NOMO-1 treated with DMSO at 0.1 percent for 48 hours (cell line): ENCODE data around the gene PDS5A.
"Not testable (repeated sequence)": the region's sequence is repeated elsewhere in the genome, so short reads cannot be mapped to it uniquely, and the experiment has no call there.

Source experiments
- DNase-seq: peaks from one replicate; lab custom pipeline; 2025; ENCODE audit not compliant: unreplicated experiment; lab: John Stamatoyannopoulos, UW

The PDS5A gene

DNA sequence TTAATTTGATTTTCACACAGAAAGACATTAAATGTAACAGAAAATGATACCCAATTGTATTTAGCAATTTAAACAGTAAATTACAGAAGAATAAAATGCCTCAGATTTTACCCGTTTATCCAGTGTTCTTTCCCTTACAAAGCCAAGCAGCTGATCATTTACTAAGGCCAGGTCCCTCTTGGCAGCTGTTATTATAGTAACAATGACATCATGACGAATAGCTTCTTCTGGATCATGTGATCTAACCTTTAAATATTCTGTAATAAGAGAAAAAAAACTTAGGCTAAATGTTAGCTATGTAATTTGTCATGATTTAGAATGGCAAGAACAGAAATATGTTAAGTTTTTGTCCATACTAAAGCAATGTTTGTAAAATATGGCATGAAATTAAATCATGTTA, 69.4 kb downstream of the PDS5A start:
- DNase-seq = no peak

DNA sequence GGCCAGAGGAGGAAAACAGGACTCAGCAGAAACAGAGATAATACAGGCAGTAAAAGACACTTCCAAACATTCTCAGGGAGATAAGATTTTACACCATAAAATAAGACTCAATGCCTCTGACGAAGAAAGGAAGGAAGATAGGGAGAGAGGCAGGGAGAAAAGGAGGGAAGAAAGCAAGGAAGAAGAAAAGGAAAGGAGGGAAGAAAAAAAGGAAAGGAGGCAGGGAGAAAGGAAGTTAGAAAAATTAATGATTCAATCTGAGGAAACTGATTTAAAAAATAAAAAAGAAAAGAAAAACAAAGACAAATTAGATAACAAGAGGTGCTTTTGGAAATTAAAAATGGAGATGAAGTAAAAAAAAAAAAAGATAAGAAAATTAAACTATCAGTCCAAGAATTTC, 72.1 kb downstream of the PDS5A start:
- DNase-seq = no peak

DNA sequence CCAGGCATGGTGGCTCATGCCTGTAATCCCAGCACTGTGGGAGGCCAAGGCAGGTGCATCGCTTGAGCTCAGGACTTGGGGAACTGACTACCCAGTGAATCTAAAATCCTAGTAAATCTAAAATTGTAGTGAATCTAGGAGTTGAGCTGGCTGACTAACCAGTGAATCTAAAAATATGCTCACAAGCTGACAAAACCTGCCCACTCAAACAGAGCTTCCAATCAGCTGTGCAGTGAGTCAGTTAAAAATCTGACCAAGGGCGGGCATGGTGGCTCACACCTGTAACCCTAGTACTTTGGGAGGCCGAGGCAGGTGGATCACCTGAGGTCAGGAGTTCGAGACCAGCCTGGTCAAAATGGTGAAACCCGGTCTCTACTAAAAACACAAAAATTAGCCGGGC, 72.7 kb downstream of the PDS5A start:
- DNase-seq = not testable (repeated sequence)

DNA sequence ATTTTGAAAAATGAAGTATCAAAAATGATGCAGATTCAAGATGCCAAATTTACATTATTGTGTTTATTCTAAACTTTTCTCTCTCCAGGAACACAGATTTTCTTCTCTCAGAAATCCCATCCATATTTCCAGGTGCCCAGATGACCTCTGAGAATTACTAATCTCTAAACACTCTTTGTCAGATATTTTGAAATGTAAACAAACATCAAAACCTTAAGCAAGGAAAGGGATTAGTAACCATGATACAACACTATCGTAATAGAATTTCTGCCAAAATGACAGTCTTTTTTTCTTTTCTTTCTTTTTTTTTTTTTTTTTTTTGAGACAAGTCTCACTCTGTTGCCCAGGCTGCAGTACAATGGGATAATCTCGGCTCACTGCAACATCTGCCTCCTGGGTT, 76.7 kb downstream of the PDS5A start:
- no peak for DNase-seq

DNA sequence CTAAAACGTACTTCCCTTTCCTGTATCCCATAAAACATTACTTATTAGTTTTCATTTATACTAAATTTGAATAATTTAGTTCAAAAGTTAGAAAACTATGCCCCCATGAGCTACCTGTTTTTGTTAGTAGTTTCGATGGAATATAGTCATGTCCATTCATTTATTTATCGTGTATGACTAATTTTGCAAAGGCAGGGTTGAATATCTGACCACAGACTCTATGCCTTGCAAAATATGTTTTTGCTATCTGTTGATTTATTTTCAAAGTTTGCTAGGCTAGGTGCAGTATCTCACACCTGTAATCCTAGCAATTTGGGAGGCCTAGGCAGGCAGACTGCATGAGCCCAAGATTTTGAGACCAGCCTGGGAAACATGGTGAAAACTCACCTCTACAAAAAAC, 78.4 kb downstream of the PDS5A start:
- DNase-seq = no peak

DNA sequence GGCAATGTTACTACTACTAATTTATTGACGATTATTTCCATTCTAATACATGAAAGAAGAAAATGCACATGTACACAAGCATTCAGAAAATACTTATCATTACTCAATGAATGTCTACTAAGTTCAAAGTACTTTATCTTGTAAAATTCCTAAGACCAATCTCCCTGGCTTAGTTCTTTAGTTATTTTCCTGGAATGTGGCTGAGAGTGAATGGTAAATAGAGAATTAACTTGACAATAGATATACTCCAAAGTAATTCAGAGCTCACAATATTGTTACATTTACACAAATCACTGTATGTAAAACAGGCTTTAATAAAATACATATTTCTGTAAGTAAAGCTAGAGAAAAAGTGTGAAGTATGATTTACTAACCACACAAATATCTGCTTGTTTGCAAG, 79.7 kb downstream of the PDS5A start:
- no peak for DNase-seq

DNA sequence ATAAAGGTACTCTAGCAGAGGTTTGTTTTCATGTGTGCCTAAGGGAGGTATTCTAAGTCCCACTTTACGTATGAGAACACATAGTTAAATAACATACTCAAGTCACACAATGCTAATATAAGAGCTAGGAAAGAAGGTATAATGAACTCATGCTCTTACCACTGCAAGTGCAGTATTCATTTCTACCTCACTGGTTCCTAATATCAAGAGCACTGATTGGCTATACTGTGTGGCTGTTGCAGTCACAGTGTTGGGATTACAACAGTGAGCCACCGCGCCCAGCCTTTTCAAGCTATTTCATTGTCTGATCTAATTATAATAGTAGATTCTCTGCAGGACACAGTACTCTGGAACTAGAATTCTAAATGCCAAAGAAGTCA, 84.0 kb downstream of the PDS5A start:
- DNase-seq = no peak

DNA sequence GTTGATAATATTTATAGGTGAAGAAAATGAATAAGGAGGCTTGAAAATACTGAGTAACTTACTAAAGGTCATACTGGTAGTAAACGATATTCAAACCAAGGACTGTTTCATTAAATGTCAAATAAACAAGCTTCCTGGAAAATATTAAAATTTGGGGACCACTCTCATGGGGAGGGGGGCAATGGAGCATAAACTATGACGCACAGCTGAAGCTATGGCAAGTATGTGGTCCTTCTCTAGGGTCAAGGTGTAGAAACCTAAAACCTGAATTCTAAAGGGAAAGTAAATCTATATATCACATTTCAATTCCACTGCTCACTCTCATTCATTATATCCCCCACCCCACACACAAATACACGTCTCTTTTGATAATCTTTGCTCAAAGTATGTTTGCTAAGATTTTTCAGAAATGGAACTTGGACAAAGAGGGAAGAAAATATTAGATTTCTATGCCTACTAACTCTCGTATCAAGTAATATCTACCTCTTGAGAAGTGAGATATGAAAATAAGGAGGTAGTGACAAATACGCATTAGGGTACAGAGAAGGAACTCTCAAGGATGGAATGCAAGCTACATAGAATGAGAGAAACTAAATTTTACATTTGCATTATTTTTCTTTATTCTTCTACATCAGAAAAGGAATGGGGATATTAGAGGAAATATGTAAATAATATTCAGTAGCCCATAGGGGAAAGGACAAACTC, 84.6 kb downstream of the PDS5A start:
- DNase-seq = no peak

DNA sequence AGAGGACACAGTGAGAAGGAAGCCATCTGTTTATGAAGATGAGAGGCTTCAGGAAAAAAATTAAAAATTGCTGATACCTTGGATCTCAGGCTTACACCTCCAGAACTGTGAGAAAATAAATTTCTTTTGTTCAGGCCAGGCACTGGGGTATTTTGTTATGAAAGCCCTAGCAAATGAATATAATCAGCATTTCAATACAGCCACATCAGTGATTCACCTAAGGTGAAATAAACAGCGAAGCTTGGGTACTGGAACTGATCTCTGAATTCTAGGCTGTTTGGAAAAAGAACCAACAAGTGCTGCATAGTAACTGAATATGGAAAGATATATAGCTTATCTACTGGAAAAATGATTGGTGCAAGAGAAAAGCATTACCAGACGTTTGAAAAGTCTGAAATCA, 88.5 kb downstream of the PDS5A start:
- DNase-seq = no peak

DNA sequence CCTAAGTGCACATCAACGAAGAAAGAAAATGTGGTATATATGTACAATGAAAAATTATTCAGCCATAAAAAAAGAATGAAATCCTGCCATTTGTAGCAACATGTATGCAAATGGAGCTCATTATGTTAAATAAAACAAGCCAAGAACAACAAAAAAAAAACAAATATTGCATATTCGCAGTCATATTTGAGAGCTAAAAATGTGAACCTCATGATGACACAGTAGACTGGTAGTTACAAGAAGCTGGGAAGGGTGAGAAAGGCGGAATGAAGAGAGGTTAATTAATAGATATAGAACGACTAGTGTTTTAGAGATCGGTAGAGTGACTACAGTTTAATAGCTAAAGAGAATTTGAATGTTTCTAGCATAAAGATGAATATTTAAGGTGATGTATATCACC, 89.2 kb downstream of the PDS5A start:
- DNase-seq = no peak

DNA sequence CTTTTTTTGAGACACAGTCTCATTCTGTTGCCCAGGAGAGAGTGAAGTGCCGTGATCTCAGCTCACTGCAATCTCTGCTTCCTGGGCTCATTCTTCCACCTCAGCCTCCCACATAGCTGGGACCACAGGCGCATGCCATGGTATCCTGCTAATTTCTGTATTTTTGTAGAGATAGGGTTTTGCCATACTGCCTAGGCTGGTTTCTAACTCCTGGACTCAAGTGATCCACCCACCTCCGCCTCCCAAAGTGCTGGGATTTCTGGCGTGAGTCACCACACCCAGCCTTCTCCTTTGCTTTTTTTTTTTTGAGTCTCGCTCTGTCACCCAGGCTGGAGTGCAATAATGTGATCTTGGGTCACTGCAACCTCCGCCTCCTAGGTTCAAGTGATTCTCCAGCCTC, 94.1 kb downstream of the PDS5A start:
- no peak for DNase-seq

DNA sequence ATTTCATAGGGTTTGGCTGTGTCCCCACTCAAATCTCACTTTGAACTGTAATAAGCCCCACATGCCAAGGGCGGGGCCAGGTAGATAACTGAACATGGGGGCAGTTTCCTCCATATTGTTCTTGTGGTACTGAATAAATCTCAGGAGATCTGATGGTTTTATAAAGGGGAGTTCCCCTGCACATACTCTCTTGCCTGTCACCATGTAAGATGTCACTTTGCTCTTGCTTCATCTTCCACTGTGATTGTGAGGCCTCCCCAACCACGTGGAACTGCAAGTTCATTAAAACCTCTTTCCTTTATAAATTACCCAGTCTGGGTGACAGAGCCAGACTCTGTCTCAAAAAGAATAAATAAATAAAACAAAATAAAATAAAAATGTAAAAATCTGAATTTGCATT, 95.9 kb downstream of the PDS5A start:
- no peak for DNase-seq

DNA sequence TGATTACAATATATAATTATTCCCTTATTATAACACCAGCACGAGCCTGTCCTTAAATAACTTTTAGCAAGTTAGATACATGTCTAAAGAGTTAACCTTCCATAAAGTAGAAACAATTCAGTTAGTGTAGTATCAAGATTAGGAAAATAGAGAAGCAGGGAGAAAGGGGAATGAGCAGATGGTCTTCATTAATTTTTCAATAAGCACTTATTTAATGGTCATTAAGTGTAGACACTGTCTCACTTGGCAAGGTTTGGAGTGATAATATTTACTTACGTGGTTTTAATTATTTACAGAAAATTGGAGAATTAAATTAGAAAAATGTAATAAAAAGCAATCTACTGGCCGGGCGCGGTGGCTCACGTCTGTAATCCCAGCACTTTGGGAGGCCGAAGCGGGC, 99.7 kb downstream of the PDS5A start:
- no peak for DNase-seq

DNA sequence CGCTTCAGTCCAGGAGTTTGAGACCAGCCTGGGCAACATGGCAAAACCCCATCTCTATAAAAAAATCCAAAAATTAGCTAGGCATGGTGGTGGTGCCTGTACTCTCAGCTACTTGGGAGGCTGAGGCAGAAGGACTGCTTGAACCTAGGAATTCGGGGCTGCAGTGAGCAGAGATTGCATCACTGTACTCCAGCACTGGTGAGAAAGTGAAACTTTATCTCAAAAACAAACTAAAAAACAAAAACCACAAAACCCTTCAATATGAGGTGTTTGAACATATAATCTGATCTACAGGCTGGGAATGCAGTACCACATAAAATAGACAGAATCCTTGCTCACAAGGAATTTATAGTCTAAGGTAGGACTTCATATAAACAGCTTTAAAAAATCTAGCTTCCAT, 103.9 kb downstream of the PDS5A start:
- no peak for DNase-seq

DNA sequence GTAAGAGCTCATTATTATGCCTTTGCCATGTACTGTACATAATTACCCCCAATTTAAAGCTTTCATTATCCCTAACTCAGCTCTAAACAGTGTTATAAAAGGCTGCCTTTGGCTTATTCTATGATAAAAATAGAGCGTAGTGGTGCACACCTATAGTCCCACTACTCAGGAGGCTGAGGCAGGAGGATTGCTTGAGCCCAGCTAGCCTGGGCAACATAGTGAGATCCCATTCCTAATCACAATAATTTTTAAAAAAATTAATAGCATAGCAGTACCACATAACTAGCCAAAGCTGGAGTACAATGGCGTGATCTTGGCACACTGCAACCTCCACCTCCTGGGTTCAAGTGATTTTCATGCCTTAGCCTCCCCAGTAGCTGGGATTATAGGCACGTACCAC, 112.4 kb downstream of the PDS5A start:
- DNase-seq = no peak

DNA sequence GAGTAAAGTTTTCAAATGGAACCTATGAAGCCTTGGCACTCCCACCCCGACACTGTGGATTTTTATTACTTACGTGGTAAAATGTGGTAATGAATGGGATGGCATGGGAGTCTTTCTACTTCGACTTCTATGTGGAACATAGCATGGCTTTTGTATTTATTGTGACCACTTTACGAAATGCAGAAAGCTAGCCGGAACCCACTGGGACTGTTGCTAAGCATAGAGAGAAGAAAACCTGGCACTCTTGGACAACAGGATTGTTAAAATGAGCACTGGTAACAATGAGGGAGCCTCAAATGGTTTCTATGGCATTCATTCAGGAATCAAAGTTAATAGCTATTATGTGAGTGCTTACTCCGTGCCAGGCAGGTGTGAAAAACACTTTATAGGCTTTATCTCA, 113.3 kb downstream of the PDS5A start:
- DNase-seq = no peak

DNA sequence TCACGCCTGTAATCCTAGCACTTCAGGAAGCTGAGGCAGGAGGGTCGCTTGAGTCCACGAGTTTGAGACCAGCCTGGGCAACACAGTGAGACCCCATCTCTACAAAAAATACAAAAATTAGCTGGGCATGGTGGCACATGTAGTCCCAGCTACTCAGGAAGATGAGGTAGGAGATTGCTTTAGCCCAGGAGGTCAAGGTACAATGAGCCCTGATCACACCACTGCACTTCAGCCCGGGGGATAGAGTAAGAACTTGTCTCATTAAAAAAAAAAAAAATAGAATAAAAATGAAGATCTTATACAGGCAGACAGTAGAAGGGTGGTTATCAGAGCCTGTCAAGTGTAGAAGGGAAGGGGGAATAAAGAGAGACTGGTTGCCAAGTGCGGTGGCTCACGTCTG, 116.9 kb downstream of the PDS5A start:
- DNase-seq = no peak

DNA sequence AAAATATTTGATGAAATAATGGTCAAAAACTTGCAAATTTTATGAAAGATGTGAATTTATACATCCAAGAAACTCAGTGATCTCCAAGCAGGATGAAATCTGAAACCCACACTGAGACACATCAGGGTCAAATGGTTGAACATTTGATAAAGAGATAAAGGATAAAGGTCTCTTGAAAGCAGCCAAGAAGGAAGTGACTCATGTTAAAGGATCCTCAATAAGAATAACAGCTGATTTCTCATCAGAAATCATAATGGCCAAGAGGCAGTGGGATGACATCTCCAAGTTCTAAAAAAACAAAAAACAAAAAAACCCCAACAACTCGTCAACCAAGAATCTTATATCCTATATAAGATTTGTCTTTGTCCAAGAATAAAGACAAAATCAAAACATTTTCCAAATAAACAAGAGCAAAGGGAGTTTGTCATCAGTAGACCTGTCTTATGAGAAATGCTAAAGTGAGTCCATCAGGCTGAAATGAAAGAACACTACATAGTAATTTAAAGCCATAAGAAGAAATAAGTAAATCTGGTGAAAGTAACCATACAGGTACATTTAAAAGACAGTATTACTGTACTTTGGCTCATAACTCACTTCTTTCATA, 121.7 kb downstream of the PDS5A start:
- DNase-seq = no peak

DNA sequence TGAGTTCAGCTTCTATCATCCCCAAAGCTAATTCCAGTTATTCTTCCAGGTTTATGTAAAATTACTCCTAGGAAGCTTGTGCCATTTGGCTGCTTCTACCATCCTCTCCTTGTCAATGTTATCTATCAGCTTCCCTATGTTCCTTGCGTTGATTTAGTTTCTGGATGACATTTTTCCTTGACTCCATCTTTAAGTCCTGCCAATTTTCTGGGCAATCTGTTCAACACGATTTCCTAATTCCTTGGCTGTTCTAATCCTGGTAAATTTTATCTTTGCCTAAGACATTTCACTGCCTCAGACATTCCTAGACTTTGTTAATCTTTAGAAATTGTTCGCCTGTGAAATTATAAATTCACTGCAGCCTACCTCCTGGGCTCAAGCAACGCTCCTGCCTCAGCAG, 125.1 kb downstream of the PDS5A start:
- DNase-seq = no peak

DNA sequence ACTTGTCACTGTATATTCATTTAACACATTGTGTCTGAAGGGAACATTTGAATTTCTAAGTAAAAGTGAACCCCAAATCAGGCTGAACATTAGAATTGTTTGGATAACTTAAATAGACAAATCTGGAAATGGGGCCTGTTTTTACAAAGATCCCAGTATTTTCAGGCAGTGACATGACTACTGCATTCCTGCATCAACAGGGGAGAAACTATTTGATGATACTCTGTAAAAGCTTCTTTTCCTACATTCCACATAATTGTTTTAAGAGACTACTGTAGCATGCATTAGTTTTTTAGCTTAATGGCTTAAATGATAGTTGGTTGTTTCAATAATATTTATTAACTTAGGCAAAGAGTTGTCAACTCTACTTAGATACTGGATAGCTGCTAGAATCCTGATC, 127.0 kb downstream of the PDS5A start:
- no peak for DNase-seq

DNA sequence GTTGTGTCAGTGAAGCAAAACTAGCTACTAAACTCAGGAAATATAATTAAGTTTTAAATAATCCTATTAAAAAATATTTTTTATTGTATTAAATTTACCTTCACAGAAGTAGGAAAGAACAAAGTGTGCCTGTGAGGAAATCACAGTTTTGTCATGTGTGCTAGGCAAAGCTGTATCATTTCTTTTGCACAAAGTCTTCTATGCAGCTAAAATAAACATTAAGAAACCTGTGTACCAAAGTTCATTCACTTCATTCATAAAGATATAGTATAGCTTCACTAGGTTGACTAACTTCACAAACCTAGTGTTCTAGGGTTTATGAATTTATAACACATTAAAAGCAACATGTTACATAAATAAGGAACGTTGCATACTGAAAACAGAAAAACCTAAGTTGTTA, 131.0 kb downstream of the PDS5A start:
- no peak for DNase-seq

DNA sequence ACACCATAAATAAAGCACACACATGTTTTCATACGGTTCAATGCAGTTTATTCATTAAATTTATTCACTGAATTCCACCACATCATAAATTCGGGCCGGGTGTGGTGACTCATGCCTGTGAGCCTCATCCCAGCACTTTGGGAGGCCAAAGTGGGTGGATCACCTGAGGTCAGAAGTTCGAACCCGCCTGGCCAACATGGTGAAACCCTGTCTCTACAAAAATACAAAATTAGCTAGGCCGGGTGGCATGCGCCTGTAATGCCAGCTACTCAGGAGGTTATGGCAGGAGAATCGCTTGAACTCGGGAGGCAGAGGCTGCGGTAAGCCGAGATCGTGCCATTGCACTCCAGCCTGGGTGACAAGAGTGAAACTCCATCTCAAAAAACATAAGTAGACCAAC, 131.6 kb downstream of the PDS5A start:
- DNase-seq = no peak

DNA sequence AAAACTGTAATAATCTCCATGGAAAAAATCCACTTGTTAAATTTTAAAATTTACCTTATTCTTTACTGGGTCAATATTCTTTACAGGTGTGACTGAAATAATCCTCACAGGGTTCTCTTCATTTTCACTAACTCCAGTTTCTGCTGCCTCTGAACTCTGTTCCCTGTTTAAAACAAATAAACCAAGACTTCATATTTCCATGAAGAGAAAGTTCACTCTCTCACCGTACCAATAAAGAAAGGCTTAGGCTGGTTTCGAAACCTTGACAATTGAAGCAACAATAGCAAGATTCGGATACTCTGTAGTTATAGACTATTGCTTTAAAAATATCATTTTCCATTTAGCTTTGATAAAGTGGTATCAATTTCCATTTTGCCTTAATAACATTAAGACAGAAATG, 135.8 kb downstream of the PDS5A start:
- no peak for DNase-seq
